ENCODE data around the gene MICAL3. TPM values are rescaled to one million over a fixed set of nuclear protein-coding genes. Genes with fewer than 3 reads are reported as not detected.

MICAL3 gene
- total and polyA plus RNA-seq, 2 of the 8 experiments (the other 6 are each of a cell fraction or from before 2014, with no cell fraction given), result 8.3 to 41.8 TPM

DNA sequence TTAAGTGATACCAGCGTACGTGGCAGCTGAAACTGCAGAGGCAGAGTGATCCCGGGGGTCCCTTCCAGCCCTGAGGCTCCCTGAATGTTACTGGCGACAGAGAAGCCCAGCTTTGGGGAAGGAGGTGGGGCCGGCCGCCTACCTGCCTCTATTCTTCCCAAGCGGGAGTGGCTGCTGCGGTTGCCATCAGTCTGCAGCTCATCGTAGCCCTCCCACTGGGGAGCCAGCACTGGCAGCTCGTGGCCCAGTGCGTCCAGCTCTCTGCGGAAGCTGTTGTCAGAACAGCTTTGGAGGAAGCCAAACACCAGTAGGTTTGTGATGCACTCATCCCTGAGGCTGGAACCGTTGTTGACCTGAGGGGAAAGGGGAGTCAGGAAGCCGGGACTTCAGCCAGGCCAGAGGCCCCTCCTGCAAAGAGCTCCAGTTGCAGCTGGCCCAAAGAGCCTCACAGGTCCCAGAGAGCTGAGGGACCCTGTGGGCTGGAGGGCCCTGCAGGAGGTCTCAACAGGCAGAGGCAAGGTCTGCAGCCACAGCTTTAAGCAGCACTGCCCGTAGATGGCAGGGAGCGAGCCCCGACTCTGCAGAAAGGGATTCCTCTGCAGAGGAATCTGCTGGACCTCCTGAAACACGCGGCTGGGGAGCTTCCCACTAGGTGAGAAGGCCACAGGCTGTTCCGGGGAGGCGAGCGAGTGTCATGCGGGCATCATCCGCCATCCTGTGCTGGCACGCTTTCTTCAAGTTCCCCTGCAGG lies 280.5 kb downstream of the MICAL3 start (continued):
- TF ChIP-seq, protein P1, sequence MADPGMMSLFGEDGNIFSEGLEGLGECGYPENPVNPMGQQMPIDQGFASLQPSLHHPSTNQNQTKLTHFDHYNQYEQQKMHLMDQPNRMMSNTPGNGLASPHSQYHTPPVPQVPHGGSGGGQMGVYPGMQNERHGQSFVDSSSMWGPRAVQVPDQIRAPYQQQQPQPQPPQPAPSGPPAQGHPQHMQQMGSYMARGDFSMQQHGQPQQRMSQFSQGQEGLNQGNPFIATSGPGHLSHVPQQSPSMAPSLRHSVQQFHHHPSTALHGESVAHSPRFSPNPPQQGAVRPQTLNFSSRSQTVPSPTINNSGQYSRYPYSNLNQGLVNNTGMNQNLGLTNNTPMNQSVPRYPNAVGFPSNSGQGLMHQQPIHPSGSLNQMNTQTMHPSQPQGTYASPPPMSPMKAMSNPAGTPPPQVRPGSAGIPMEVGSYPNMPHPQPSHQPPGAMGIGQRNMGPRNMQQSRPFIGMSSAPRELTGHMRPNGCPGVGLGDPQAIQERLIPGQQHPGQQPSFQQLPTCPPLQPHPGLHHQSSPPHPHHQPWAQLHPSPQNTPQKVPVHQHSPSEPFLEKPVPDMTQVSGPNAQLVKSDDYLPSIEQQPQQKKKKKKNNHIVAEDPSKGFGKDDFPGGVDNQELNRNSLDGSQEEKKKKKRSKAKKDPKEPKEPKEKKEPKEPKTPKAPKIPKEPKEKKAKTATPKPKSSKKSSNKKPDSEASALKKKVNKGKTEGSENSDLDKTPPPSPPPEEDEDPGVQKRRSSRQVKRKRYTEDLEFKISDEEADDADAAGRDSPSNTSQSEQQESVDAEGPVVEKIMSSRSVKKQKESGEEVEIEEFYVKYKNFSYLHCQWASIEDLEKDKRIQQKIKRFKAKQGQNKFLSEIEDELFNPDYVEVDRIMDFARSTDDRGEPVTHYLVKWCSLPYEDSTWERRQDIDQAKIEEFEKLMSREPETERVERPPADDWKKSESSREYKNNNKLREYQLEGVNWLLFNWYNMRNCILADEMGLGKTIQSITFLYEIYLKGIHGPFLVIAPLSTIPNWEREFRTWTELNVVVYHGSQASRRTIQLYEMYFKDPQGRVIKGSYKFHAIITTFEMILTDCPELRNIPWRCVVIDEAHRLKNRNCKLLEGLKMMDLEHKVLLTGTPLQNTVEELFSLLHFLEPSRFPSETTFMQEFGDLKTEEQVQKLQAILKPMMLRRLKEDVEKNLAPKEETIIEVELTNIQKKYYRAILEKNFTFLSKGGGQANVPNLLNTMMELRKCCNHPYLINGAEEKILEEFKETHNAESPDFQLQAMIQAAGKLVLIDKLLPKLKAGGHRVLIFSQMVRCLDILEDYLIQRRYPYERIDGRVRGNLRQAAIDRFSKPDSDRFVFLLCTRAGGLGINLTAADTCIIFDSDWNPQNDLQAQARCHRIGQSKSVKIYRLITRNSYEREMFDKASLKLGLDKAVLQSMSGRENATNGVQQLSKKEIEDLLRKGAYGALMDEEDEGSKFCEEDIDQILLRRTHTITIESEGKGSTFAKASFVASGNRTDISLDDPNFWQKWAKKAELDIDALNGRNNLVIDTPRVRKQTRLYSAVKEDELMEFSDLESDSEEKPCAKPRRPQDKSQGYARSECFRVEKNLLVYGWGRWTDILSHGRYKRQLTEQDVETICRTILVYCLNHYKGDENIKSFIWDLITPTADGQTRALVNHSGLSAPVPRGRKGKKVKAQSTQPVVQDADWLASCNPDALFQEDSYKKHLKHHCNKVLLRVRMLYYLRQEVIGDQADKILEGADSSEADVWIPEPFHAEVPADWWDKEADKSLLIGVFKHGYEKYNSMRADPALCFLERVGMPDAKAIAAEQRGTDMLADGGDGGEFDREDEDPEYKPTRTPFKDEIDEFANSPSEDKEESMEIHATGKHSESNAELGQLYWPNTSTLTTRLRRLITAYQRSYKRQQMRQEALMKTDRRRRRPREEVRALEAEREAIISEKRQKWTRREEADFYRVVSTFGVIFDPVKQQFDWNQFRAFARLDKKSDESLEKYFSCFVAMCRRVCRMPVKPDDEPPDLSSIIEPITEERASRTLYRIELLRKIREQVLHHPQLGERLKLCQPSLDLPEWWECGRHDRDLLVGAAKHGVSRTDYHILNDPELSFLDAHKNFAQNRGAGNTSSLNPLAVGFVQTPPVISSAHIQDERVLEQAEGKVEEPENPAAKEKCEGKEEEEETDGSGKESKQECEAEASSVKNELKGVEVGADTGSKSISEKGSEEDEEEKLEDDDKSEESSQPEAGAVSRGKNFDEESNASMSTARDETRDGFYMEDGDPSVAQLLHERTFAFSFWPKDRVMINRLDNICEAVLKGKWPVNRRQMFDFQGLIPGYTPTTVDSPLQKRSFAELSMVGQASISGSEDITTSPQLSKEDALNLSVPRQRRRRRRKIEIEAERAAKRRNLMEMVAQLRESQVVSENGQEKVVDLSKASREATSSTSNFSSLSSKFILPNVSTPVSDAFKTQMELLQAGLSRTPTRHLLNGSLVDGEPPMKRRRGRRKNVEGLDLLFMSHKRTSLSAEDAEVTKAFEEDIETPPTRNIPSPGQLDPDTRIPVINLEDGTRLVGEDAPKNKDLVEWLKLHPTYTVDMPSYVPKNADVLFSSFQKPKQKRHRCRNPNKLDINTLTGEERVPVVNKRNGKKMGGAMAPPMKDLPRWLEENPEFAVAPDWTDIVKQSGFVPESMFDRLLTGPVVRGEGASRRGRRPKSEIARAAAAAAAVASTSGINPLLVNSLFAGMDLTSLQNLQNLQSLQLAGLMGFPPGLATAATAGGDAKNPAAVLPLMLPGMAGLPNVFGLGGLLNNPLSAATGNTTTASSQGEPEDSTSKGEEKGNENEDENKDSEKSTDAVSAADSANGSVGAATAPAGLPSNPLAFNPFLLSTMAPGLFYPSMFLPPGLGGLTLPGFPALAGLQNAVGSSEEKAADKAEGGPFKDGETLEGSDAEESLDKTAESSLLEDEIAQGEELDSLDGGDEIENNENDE (IDR thresholded peaks at IDR 0.05; ENCODE audit: insufficient replicate concordance, low read length), result no peak
- TF ChIP-seq, protein P2, sequence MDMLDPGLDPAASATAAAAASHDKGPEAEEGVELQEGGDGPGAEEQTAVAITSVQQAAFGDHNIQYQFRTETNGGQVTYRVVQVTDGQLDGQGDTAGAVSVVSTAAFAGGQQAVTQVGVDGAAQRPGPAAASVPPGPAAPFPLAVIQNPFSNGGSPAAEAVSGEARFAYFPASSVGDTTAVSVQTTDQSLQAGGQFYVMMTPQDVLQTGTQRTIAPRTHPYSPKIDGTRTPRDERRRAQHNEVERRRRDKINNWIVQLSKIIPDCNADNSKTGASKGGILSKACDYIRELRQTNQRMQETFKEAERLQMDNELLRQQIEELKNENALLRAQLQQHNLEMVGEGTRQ (IDR thresholded peaks at IDR 0.05; ENCODE audit: low read length), result no peak
- no peak for TF ChIP-seq TAF1 (IDR thresholded peaks at IDR 0.05; ENCODE audit: low read depth, low read length)
- TF ChIP-seq YY1 (IDR thresholded peaks at IDR 0.05; ENCODE audit: low read depth, low read length), result no peak
- TF ChIP-seq RFX5 (IDR thresholded peaks at IDR 0.05; ENCODE audit: borderline replicate concordance, low read depth, low read length), result no peak
- TF ChIP-seq CHD2 (IDR thresholded peaks at IDR 0.05; ENCODE audit: low read length), result no peak
- TF ChIP-seq HDAC6 (IDR thresholded peaks at IDR 0.05; ENCODE audit: low read depth, low read length), result no peak
- no peak for TF ChIP-seq RXRA (IDR thresholded peaks at IDR 0.05; ENCODE audit: insufficient read depth, low read depth, low read length)
- no peak for TF ChIP-seq NRF1 (IDR thresholded peaks at IDR 0.05; ENCODE audit: low read depth, low read length)
- no peak for TF ChIP-seq KDM1A (IDR thresholded peaks at IDR 0.05; ENCODE audit: borderline replicate concordance, low read length)
